GM12878 (cell line): Measurements from ENCODE around the gene PTPRN2. TPM values are rescaled to one million over a fixed set of nuclear protein-coding genes. Genes with fewer than 3 reads are reported as not detected.

ENCODE experiments used
- ATAC-seq: fragments of 200-7000 bp; cut with Tn5 transposase; 3 replicates; pipeline ENCODE4 v1.9.1; 2020; ENCODE audit warnings: mild to moderate bottlenecking, moderate library complexity
- BruUV-seq: library from RNA; stranded (reverse); fragments of 400-500 nt; replicated peaks from 2 replicates; lab custom pipeline; 2021; lab: Mats Ljungman, UMichigan
- CTCF ChIA-PET: fragments of 300-600 bp; sonication (Branson Sonifier 250); formaldehyde crosslinking; extraction: SDS; loops from one replicate; lab custom pipeline; 2021; ENCODE audit warnings: inconsistent platforms; lab: Yijun Ruan, JAX
- POLR2A ChIA-PET: fragments of 350-600 bp; formaldehyde crosslinking; extraction: SDS; loops from one replicate; lab custom pipeline; 2021; ENCODE audit warnings: inconsistent platforms; lab: Charles Lee
- RAD21 ChIA-PET: fragments of 300-600 bp; sonication (Branson Sonifier 250); formaldehyde crosslinking; loops from one replicate; lab custom pipeline; 2023; ENCODE audit warnings: antibody characterized with exemption; ENCODE audit not compliant: unreplicated experiment; lab: Charles Lee
- SMC1A ChIA-PET: fragments of 300-600 bp; sonication (Branson Sonifier 250); formaldehyde crosslinking; loops from one replicate; lab custom pipeline; 2023; ENCODE audit not compliant: unreplicated experiment, uncharacterized antibody; lab: Charles Lee
- DNase-seq: peaks from one replicate; pipeline ENCODE4 v3.0.0-alpha.2; 2011; ENCODE audit warnings: low read depth, low spot score
- FAIRE-seq: peaks from 3 replicates; lab custom pipeline; 2011; peaks lifted over from hg19 to GRCh38; lab: Jason Lieb, UNC
- H2AFZ ChIP-seq: 2 replicates; pipeline ENCODE4 v1.6.0; 2011; ENCODE audit warnings: low read depth, low read length, control low read depth; ENCODE audit not compliant: control insufficient read depth
- H3K27ac ChIP-seq: 2 replicates; pipeline ENCODE4 v1.5.1; 2011; ENCODE audit warnings: control low read depth; ENCODE audit not compliant: control insufficient read depth, insufficient read depth
- H3K27me3 ChIP-seq, 2 experiments: replicated peaks in 1 of 2; 2 replicates each; pipeline versions ENCODE4 v1.6.0 to v1.6.1; 2011; ENCODE audit warnings: low read length in 1 of 2; ENCODE audit not compliant: control insufficient read depth in 2 of 2, insufficient read depth in 2 of 2
- H3K36me3 ChIP-seq, 2 experiments: 2 replicates each; pipeline ENCODE4 v1.5.1; 2011; ENCODE audit warnings: low read length in 1 of 2; ENCODE audit not compliant: control insufficient read depth in 2 of 2, insufficient read depth in 2 of 2
- H3K4me1 ChIP-seq: 2 replicates; pipeline ENCODE4 v1.6.1; 2011; ENCODE audit warnings: mild to moderate bottlenecking, low read length, moderate library complexity, mixed read lengths; ENCODE audit not compliant: control insufficient read depth, insufficient read depth
- H3K4me2 ChIP-seq: 2 replicates; pipeline ENCODE4 v1.6.0; 2011; ENCODE audit warnings: control low read depth; ENCODE audit not compliant: control insufficient read depth, insufficient read depth
- H3K4me3 ChIP-seq: fragments of 200-600 bp; sonication (generic); 2 replicates; pipeline ENCODE4 v1.5.1; 2016
- H3K79me2 ChIP-seq: 2 replicates; pipeline ENCODE4 v1.6.0; 2011; ENCODE audit warnings: low read length; ENCODE audit not compliant: control insufficient read depth, insufficient read depth
- H3K9ac ChIP-seq: 2 replicates; pipeline ENCODE4 v1.8.0; 2011; ENCODE audit warnings: low read length, control low read depth, mixed read lengths; ENCODE audit not compliant: control insufficient read depth, insufficient read depth
- H3K9me3 ChIP-seq: replicated peaks from 3 replicates; pipeline ENCODE4 v1.5.1; 2011; ENCODE audit warnings: mild to moderate bottlenecking, low read length; ENCODE audit not compliant: control insufficient read depth, insufficient read depth
- H4K20me1 ChIP-seq: 2 replicates; pipeline ENCODE4 v1.6.0; 2011; ENCODE audit not compliant: control insufficient read depth, insufficient read depth
- CBX3 ChIP-seq: fragments of 200-600 bp; sonication (generic); IDR thresholded peaks from 2 replicates; pipeline ENCODE4 v1.6.1; 2016; ENCODE audit warnings: low read depth, borderline replicate concordance
- CHD1 ChIP-seq: IDR thresholded peaks from 2 replicates; pipeline ENCODE4 v1.6.1; 2012; ENCODE audit warnings: low read depth, low read length, improper control_type of control experiment
- IRF4 ChIP-seq: IDR thresholded peaks from 2 replicates; pipeline ENCODE4 v1.6.1; 2011; ENCODE audit warnings: low read depth, low read length
- MLLT1 ChIP-seq: fragments of 450-650 bp; IDR thresholded peaks from 2 replicates; pipeline ENCODE4 v1.6.1; 2016; ENCODE audit warnings: mild to moderate bottlenecking
- MTA3 ChIP-seq: IDR thresholded peaks from 2 replicates; pipeline ENCODE4 v1.6.1; 2012; ENCODE audit warnings: low read length, inconsistent platforms, borderline replicate concordance
- MYB ChIP-seq: fragments of 150-350 bp; IDR thresholded peaks from 2 replicates; pipeline ENCODE4 v1.6.1; 2014; ENCODE audit warnings: mild to moderate bottlenecking, low read depth, low read length, borderline replicate concordance
- MYC ChIP-seq: IDR thresholded peaks from 2 replicates; pipeline ENCODE4 v1.6.1; 2011; ENCODE audit warnings: mild to moderate bottlenecking, low read length, moderate library complexity, inconsistent platforms; ENCODE audit not compliant: insufficient read depth, insufficient replicate concordance, insufficient read length, severe bottlenecking
- PML ChIP-seq: IDR thresholded peaks from 2 replicates; pipeline ENCODE4 v1.6.1; 2012; ENCODE audit warnings: low read length, inconsistent platforms
- POLR2A ChIP-seq: IDR thresholded peaks from 2 replicates; pipeline ENCODE4 v1.6.1; 2011; ENCODE audit warnings: low read depth, mild to moderate bottlenecking, low read length
- SIX5 ChIP-seq: IDR thresholded peaks from 2 replicates; pipeline ENCODE4 v1.6.1; 2011; ENCODE audit warnings: mild to moderate bottlenecking, low read depth, low read length, moderate library complexity; ENCODE audit not compliant: severe bottlenecking
- SUPT20H ChIP-seq: IDR thresholded peaks from 2 replicates; pipeline ENCODE4 v1.6.1; 2011; ENCODE audit warnings: low read depth, mild to moderate bottlenecking, low read length, moderate library complexity, borderline replicate concordance; ENCODE audit not compliant: control insufficient read depth
- WGBS: methylation state at CpG from one replicate; pipeline ENCODE4 v1.1.6; 2016; ENCODE audit warnings: low lambda C conversion rate; ENCODE audit not compliant: insufficient replicate concordance, insufficient coverage; ENCODE audit errors: missing lambda C conversion rate; 5-methylcytosine and 5-hydroxymethylcytosine counted together
- in situ Hi-C: fragments of 300-500 bp; cut with MboI; formaldehyde crosslinking; loops from 9 replicates; pipeline ENCODE4 v1.14.3; 2018; ENCODE audit warnings: mixed read lengths
- intact Hi-C: fragments of 100-400 bp; cut with micrococcal nuclease; formaldehyde crosslinking; loops from one replicate; pipeline ENCODE4 v1.14.2; 2022; ENCODE audit not compliant: unreplicated experiment
- polyA plus RNA-seq, 11 experiments: library from polyadenylated mRNA; depleted of rRNA in 4 of 11; unstranded in 6 of 11; stranded (reverse) in 5 of 11; fragments of >200 nt; fragmentation: Nextera tagmentation in 4 of 11; fragmentation: Illumina TruSeq in 1 of 11; extraction: Ambion mirVana in 4 of 11; extraction: Trizol in 1 of 11; gene quantifications; 1 replicate in 1 of 11; 2 replicates in 10 of 11; pipeline versions ENCODE4 v1.2.1 to v1.2.3, GENCODE V29; 2011 to 2016; ENCODE audit warnings: inconsistent platforms in 2 of 11, missing spikeins in 2 of 11, low read depth in 1 of 11
- total RNA-seq, 4 experiments: library from RNA; depleted of rRNA in 3 of 4; stranded (reverse); fragments of >200 nt in 3 of 4; fragmentation: Illumina TruSeq in 1 of 4; extraction: Trizol in 1 of 4; gene quantifications; 2 replicates each; pipeline versions ENCODE4 v1.2.1 to v1.2.3, GENCODE V29; 2013 to 2021

Gene PTPRN2
- total and polyA plus RNA-seq, 10 of the 15 experiments (the other 5 are each of a cell fraction or from before 2014, with no cell fraction given), result 5.4 TPM; not detected in 9

- SMC1A ChIA-PET, result no interaction called here
- no peak overlapping the region for H2AFZ ChIP-seq
- no peak overlapping the region for H3K27ac ChIP-seq
- in situ Hi-C loops (no loop called here), intact Hi-C loops (no loop called here)
- DNase-seq (no peak), FAIRE-seq (no peak), ATAC-seq (no peak)
- RAD21 ChIA-PET, result no interaction called here
- H3K79me2 ChIP-seq, result no peaks in the 10 kb centered on the region
- no peaks in the 10 kb centered on the region for H3K27me3 ChIP-seq
- no peaks in the 10 kb centered on the region for H3K36me3 ChIP-seq
- H3K9me3 ChIP-seq, result peaks cover 2% of the 10 kb centered on the region; the same call in 1 of the 3 replicates
- H3K4me3 ChIP-seq, result no peak overlapping the region
- no peak overlapping the region for H3K4me2 ChIP-seq
- CTCF ChIA-PET, result no interaction called here
- 64% methylated on average over 16 of the region's 18 CpGs for WGBS
- no TSS peak for BruUV-seq
- H3K4me1 ChIP-seq, result no peaks in the 10 kb centered on the region
- no peak for TF ChIP-seq IRF4
- no peak for TF ChIP-seq PML
- no peak for TF ChIP-seq MYB
- TF ChIP-seq CHD1, result no peak
- TF ChIP-seq MTA3, result no peak
- TF ChIP-seq MYC, result no peak
- no peak for TF ChIP-seq POLR2A
- no peak for TF ChIP-seq SIX5
- TF ChIP-seq CBX3, result no peak
- no peak for TF ChIP-seq MLLT1
- no peak for TF ChIP-seq SUPT20H
- TF ChIP-seq, all 136 proteins: peak for 0
- Histone ChIP-seq H4K20me1 (no peaks in the 10 kb centered on the region), H3K9ac (no peak overlapping the region)
- POLR2A ChIA-PET, result no interaction called here
Measured at GRCh38 chr7:158084555-158084954, 503.1 kb downstream of the PTPRN2 start.
